Panc1 (cell line): ENCODE data around the gene LCN6. TPM values are rescaled to one million over a fixed set of nuclear protein-coding genes. Genes with fewer than 3 reads are reported as not detected.

Source experiments
- ATAC-seq: fragments of 200-7000 bp; cut with Tn5 transposase; 2 replicates; pipeline ENCODE4 v1.9.1; 2020; ENCODE audit warnings: mild to moderate bottlenecking, moderate library complexity
- BruUV-seq: library from RNA; stranded (reverse); fragments of 400-500 nt; replicated peaks from 2 replicates; lab custom pipeline; 2021; lab: Mats Ljungman, UMichigan
- CTCF ChIA-PET: fragments of 300-600 bp; sonication (Branson Sonifier 250); formaldehyde crosslinking; loops from one replicate; lab custom pipeline; 2022; ENCODE audit warnings: antibody characterized with exemption; lab: Charles Lee
- POLR2A ChIA-PET: fragments of 300-600 bp; sonication (Branson Sonifier 250); formaldehyde crosslinking; loops from one replicate; lab custom pipeline; 2022; ENCODE audit warnings: antibody characterized with exemption; lab: Charles Lee
- DNase-seq: peaks from one replicate; pipeline ENCODE4 v3.0.0-alpha.2; 2010; ENCODE audit warnings: low read depth, low spot score
- H3K27ac ChIP-seq: 2 replicates; pipeline ENCODE4 v1.5.1; 2011; ENCODE audit warnings: mild to moderate bottlenecking, low read length, inconsistent platforms
- H3K27me3 ChIP-seq: fragments of 200-500 bp; sonication (Bioruptor generic); 2 replicates; pipeline ENCODE4 v1.6.0; 2014; ENCODE audit warnings: low read length, inconsistent platforms; ENCODE audit not compliant: control insufficient read depth, insufficient read depth
- H3K36me3 ChIP-seq: fragments of 200-500 bp; sonication (Bioruptor generic); 2 replicates; pipeline ENCODE4 v1.5.1; 2014; ENCODE audit warnings: inconsistent platforms, mild to moderate bottlenecking, low read length, moderate library complexity; ENCODE audit not compliant: control insufficient read depth, insufficient read depth
- H3K4me1 ChIP-seq: 2 replicates; pipeline ENCODE4 v1.5.1; 2011; ENCODE audit warnings: inconsistent platforms, mild to moderate bottlenecking, low read length, moderate library complexity; ENCODE audit not compliant: control insufficient read depth, insufficient read depth
- H3K4me3 ChIP-seq, 2 experiments: 2 replicates each; pipeline ENCODE4 v1.5.1; 2011 to 2012; ENCODE audit warnings: low read depth in 2 of 2, low read length in 2 of 2, mild to moderate bottlenecking in 2 of 2, inconsistent platforms in 1 of 2, moderate library complexity in 1 of 2
- H3K9me3 ChIP-seq: fragments of 200-500 bp; sonication (Bioruptor generic); 2 replicates; pipeline ENCODE4 v1.5.1; 2014; ENCODE audit warnings: low read depth, mild to moderate bottlenecking, inconsistent platforms, low read length, moderate library complexity; ENCODE audit not compliant: control insufficient read depth, insufficient read depth
- CTCF ChIP-seq: fragments of 450-650 bp; IDR thresholded peaks from 2 replicates; pipeline ENCODE4 v1.5.1; 2017; ENCODE audit warnings: mild to moderate bottlenecking
- POLR2AphosphoS5 ChIP-seq: IDR thresholded peaks from 2 replicates; pipeline ENCODE4 v1.6.1; 2012; ENCODE audit warnings: mild to moderate bottlenecking, low read depth, low read length, moderate library complexity
- REST ChIP-seq, 2 experiments: IDR thresholded peaks; 2 replicates each; pipeline ENCODE4 v1.6.1; 2011 to 2012; ENCODE audit warnings: low read depth in 2 of 2, control low read depth in 1 of 2, low read length in 1 of 2, mild to moderate bottlenecking in 1 of 2, moderate library complexity in 1 of 2; ENCODE audit not compliant: insufficient read depth in 1 of 2
- SIN3A ChIP-seq: IDR thresholded peaks from 2 replicates; pipeline ENCODE4 v1.6.1; 2012; ENCODE audit warnings: low read depth, mild to moderate bottlenecking, low read length, moderate library complexity, borderline replicate concordance; ENCODE audit not compliant: insufficient read depth
- TCF7L2 ChIP-seq: IDR thresholded peaks from 2 replicates; pipeline ENCODE4 v1.6.1; 2011; ENCODE audit warnings: mild to moderate bottlenecking, low read depth, low read length, inconsistent platforms
- in situ Hi-C: cut with HindIII; loops from 2 replicates; pipeline ENCODE4 v1.10.0; 2016; ENCODE audit warnings: low sequenced_read_pairs, low pct_unique_long_range_greater_than_20kb
- intact Hi-C: fragments of 100-400 bp; cut with micrococcal nuclease; formaldehyde crosslinking; loops from one replicate; pipeline ENCODE4 v1.10.0; 2022; ENCODE audit not compliant: unreplicated experiment
- total RNA-seq: library from RNA; stranded (reverse); gene quantifications from one replicate; pipeline ENCODE4 v1.2.1, GENCODE V29; 2021; ENCODE audit not compliant: unreplicated experiment

The LCN6 gene
- total RNA-seq, 1 experiment from 2014 or later: not detected

GRCh38 chr9:136698635-136699246 lies 49.6 kb downstream of the LCN6 start:
- ATAC-seq (no peak), DNase-seq (no peak)
- no peak for TF ChIP-seq CTCF
- TF ChIP-seq TCF7L2: no peak
- TF ChIP-seq SIN3A: no peak
- no peak for TF ChIP-seq POLR2AphosphoS5
- no peak for TF ChIP-seq REST (IDR thresholded peaks at IDR 0.05; ENCODE audit: insufficient read depth in 1 of 2, low read depth in 2 of 2, low read length in 1 of 2)
- no peaks in the 10 kb centered on the region for H3K27me3 ChIP-seq
- ChIA-PET POLR2A (interaction anchor here (0.7 kb wide), 2 partner anchors 15 to 19 kb away, joined by 3 read pairs; no protein-coding TSS in a partner anchor), CTCF (interaction anchor here (0.8 kb wide), 1 partner anchor 240 kb away, joined by 7 read pairs; no protein-coding TSS in a partner anchor)
- intact Hi-C loops: no loop called here
- no TSS peak for BruUV-seq
- H3K27ac ChIP-seq: no peak overlapping the region
- peaks cover 27% of the 10 kb centered on the region for H3K4me1 ChIP-seq
- in situ Hi-C loops: no loop called here
- H3K36me3 ChIP-seq: no peaks in the 10 kb centered on the region
- no peaks in the 10 kb centered on the region for H3K9me3 ChIP-seq
- H3K4me3 ChIP-seq: no peak overlapping the region

GRCh38 chr9:136697821-136698526 lies 50.4 kb downstream of the LCN6 start:
- Histone ChIP-seq H3K9me3 (no peaks in the 10 kb centered on the region), H3K4me3 (no peak overlapping the region), H3K27ac (no peak overlapping the region), H3K4me1 (peaks cover 35% of the 10 kb centered on the region), H3K36me3 (no peaks in the 10 kb centered on the region), H3K27me3 (no peaks in the 10 kb centered on the region)
- in situ Hi-C loops (no loop called here), intact Hi-C loops (no loop called here)
- TF ChIP-seq SIN3A: no peak
- TF ChIP-seq TCF7L2: no peak
- TF ChIP-seq POLR2AphosphoS5: no peak
- no peak for TF ChIP-seq REST (IDR thresholded peaks at IDR 0.05; ENCODE audit: insufficient read depth in 1 of 2, low read depth in 2 of 2, low read length in 1 of 2)
- TF ChIP-seq CTCF: no peak
- ChIA-PET POLR2A (interaction anchor here (0.7 kb wide), 1 partner anchor 20 kb away, joined by 3 read pairs; no protein-coding TSS in a partner anchor), CTCF (interaction anchor here (0.8 kb wide), 1 partner anchor 240 kb away, joined by 7 read pairs; no protein-coding TSS in a partner anchor)
- no peak for ATAC-seq
- no TSS peak for BruUV-seq
- DNase-seq: no peak
